WTC11 (cell line): Measurements from ENCODE around the gene NRXN2. TPM values are rescaled to one million over a fixed set of nuclear protein-coding genes. Genes with fewer than 3 reads are reported as not detected.

Experiments
- ATAC-seq: fragments of 200-7000 bp; cut with Tn5 transposase; 2 replicates; pipeline ENCODE4 v1.10.0; 2021; ENCODE audit warnings: mild to moderate bottlenecking, moderate library complexity
- CTCF ChIA-PET: fragments of 300-600 bp; sonication (Branson Sonifier 250); formaldehyde crosslinking; loops from one replicate; lab custom pipeline; 2021; ENCODE audit warnings: antibody characterized with exemption; lab: Charles Lee
- POLR2A ChIA-PET: fragments of 350-600 bp; sonication (Branson Sonifier 250); formaldehyde crosslinking; loops from one replicate; lab custom pipeline; 2021; ENCODE audit warnings: antibody characterized with exemption; lab: Charles Lee
- DNase-seq: peaks from one replicate; pipeline ENCODE4 v3.0.0; 2021; ENCODE audit warnings: low spot score
- H3K27ac Mint-ChIP-seq: 2 replicates; pipeline ENCODE4 v1.8.0; 2021; ENCODE audit warnings: mixed read lengths
- H3K27me3 Mint-ChIP-seq: 2 replicates; pipeline ENCODE4 v1.8.0; 2021; ENCODE audit warnings: low read depth, mild to moderate bottlenecking, moderate library complexity, mixed read lengths
- H3K36me3 Mint-ChIP-seq: 2 replicates; pipeline ENCODE4 v1.8.0; 2021; ENCODE audit warnings: mixed read lengths
- H3K4me1 Mint-ChIP-seq: 2 replicates; pipeline ENCODE4 v1.8.0; 2022; ENCODE audit warnings: mixed read lengths
- H3K4me3 Mint-ChIP-seq: 2 replicates; pipeline ENCODE4 v1.8.0; 2021; ENCODE audit warnings: mild to moderate bottlenecking, moderate library complexity, mixed read lengths
- H3K9me3 Mint-ChIP-seq: 2 replicates; pipeline ENCODE4 v1.8.0; 2021; ENCODE audit warnings: mixed read lengths
- CTCF ChIP-seq: fragments of 200-600 bp; IDR thresholded peaks from 2 replicates; pipeline ENCODE4 v1.8.0; 2022; ENCODE audit warnings: antibody characterized with exemption
- GRHL2 ChIP-seq: fragments of 250-450 bp; sonication (Bioruptor Pico); IDR thresholded peaks from 2 replicates; pipeline ENCODE4 v1.8.0; 2022; ENCODE audit warnings: mild to moderate bottlenecking, moderate library complexity; ENCODE audit not compliant: insufficient replicate concordance, severe bottlenecking
- ZNF532 ChIP-seq: fragments of 250-450 bp; sonication (Bioruptor Pico); IDR thresholded peaks from 2 replicates; pipeline ENCODE4 v1.9.0; 2021; ENCODE audit warnings: mild to moderate bottlenecking, borderline replicate concordance
- ZSCAN18 ChIP-seq: fragments of 250-450 bp; sonication (Bioruptor Pico); IDR thresholded peaks from 2 replicates; pipeline ENCODE4 v2.1.2; 2022; ENCODE audit warnings: mild to moderate bottlenecking, moderate library complexity
- total RNA-seq: library from RNA; stranded (reverse); gene quantifications from 3 replicates; pipeline ENCODE4 v1.2.3, GENCODE V29; 2021

Gene NRXN2
- total RNA-seq, 1 experiment from 2014 or later, result 8.6 TPM

- Mint-ChIP-seq H3K27me3 (peaks cover 26% of the 10 kb centered on the region), H3K4me3 (no peak overlapping the region), H3K4me1 (peaks cover 9% of the 10 kb centered on the region), H3K9me3 (no peaks in the 10 kb centered on the region), H3K27ac (no peak overlapping the region), H3K36me3 (no peaks in the 10 kb centered on the region)
- TF ChIP-seq CTCF (peak; percentile 61; the same call in 1 of the 2 replicates), GRHL2 (CRISPR knock-in tag) (no peak)
- DNase-seq (peak; percentile 59), ATAC-seq (peak; percentile 29)
- POLR2A ChIA-PET, result interaction anchor here (0.5 to 0.8 kb wide), 2 partner anchors 38 to 52 kb away, joined by 3 to 4 read pairs; no protein-coding TSS in a partner anchor
- CTCF ChIA-PET, result interaction anchor here (0.6 to 9.3 kb wide), 52 partner anchors 9 to 333 kb away, joined by 3 to 194 read pairs (median 6); partner anchors contain the start of genes NRXN2, PRDX5, PYGM and RASGRP2
These were observed 72.0 kb downstream of the NRXN2 start for GRCh38 chr11:64650923-64651523.

GRCh38 chr11:64649291-64649697 lies 73.7 kb downstream of the NRXN2 start:
- peak; percentile 23 for ATAC-seq

More at GRCh38 chr11:64649291-64649697, 73.7 kb downstream of the NRXN2 start:
- no peaks in the 10 kb centered on the region for H3K9me3 Mint-ChIP-seq
- H3K36me3 Mint-ChIP-seq, result no peaks in the 10 kb centered on the region
- ChIA-PET POLR2A (interaction anchor here (0.8 to 1.1 kb wide), 2 partner anchors 200 to 331 kb away, joined by 3 read pairs; partner anchors contain the start of gene PRDX5), CTCF (interaction anchor here (0.6 to 9.3 kb wide), 50 partner anchors 9 to 378 kb away, joined by 3 to 194 read pairs (median 6); partner anchors contain the start of genes PRDX5, RASGRP2 and TRMT112)
- TF ChIP-seq CTCF (peak; percentile 57), ZSCAN18 (no peak), ZNF532 (CRISPR knock-in tag) (no peak)
- peak; percentile 72 for DNase-seq
- no peak overlapping the region for H3K27ac Mint-ChIP-seq
- peaks cover 42% of the 10 kb centered on the region for H3K27me3 Mint-ChIP-seq
- peaks cover 22% of the 10 kb centered on the region for H3K4me1 Mint-ChIP-seq
- peak overlapping the region; percentile 51 for H3K4me3 Mint-ChIP-seq
